Liver (tissue), 3 donors: Measurements from ENCODE around the gene TNFRSF11A.

Experiments
- CTCF ChIP-seq: fragments of 150-350 bp; IDR thresholded peaks from 2 replicates; pipeline ENCODE4 v1.5.1; 2017; ENCODE audit warnings: improper control_type of control experiment, low read depth, low read length; ENCODE audit not compliant: missing input control
- EGR1 ChIP-seq, 2 donors: IDR thresholded peaks; 2 replicates each; pipeline ENCODE4 v1.6.1; 2016 to 2018; ENCODE audit warnings: antibody characterized with exemption in 2 of 2, low read depth in 2 of 2
- FOXA2 ChIP-seq: IDR thresholded peaks from 2 replicates; pipeline ENCODE4 v1.6.1; 2016; ENCODE audit warnings: antibody characterized with exemption
- GABPA ChIP-seq, 2 donors: IDR thresholded peaks in 1 of 2; conservative IDR thresholded peaks in 1 of 2; 2 replicates each; pipeline ENCODE4 v1.6.1; 2016; ENCODE audit warnings: antibody characterized with exemption in 2 of 2, mild to moderate bottlenecking in 1 of 2, moderate library complexity in 1 of 2
- HNF4A ChIP-seq, 2 donors: conservative IDR thresholded peaks; 2 replicates each; pipeline ENCODE4 v1.6.1; 2016; ENCODE audit warnings: antibody characterized with exemption in 2 of 2, mild to moderate bottlenecking in 2 of 2
- HNF4G ChIP-seq: IDR thresholded peaks from 2 replicates; pipeline ENCODE4 v1.6.1; 2016; ENCODE audit warnings: antibody characterized with exemption
- RAD21 ChIP-seq, 2 donors: IDR thresholded peaks; 2 replicates each; pipeline ENCODE4 v1.6.1; 2016; ENCODE audit warnings: antibody characterized with exemption in 2 of 2, mild to moderate bottlenecking in 2 of 2
- REST ChIP-seq: IDR thresholded peaks from 2 replicates; pipeline ENCODE4 v1.6.1; 2016; ENCODE audit warnings: antibody characterized with exemption, mild to moderate bottlenecking
- RXRA ChIP-seq, 2 donors: IDR thresholded peaks; 2 replicates each; pipeline ENCODE4 v1.6.1; 2017 to 2018; ENCODE audit warnings: antibody characterized with exemption in 2 of 2, mild to moderate bottlenecking in 1 of 2
- SP1 ChIP-seq: IDR thresholded peaks from 2 replicates; pipeline ENCODE4 v1.6.1; 2018; ENCODE audit warnings: antibody characterized with exemption, mild to moderate bottlenecking
- TAF1 ChIP-seq: conservative IDR thresholded peaks from 2 replicates; pipeline ENCODE4 v1.6.1; 2016; ENCODE audit warnings: antibody characterized with exemption, mild to moderate bottlenecking
- donor health status: healthy.
- donor health status: healthy.

GRCh38 chr18:62277045-62277444, 48.1 kb upstream of the TNFRSF11A start:
- no peak for TF ChIP-seq HNF4G
- no peak for TF ChIP-seq CTCF
- TF ChIP-seq RAD21 (IDR thresholded peaks at IDR 0.05): no peak
- no peak for TF ChIP-seq HNF4A (conservative IDR thresholded peaks at IDR 0.05)
- no peak for TF ChIP-seq RXRA (IDR thresholded peaks at IDR 0.05)
- TF ChIP-seq TAF1: no peak
- no peak for TF ChIP-seq REST
- TF ChIP-seq FOXA2: no peak
- TF ChIP-seq EGR1 (IDR thresholded peaks at IDR 0.05; ENCODE audit: low read depth in 2 of 2): no peak
- no peak for TF ChIP-seq GABPA (IDR thresholded peaks at IDR 0.05 in 1 of 2, conservative IDR thresholded peaks at IDR 0.05 in 1 of 2)
- TF ChIP-seq SP1: no peak
